T-helper 2 cell treated with Interferon-gamma antibody and Interleukin-4, amounts not matched to agents 100 ng/mL and 5 ng/mL, for 36 hours (primary cell): Measurements from ENCODE around the gene TBC1D1. TPM values are rescaled to one million over a fixed set of nuclear protein-coding genes. Genes with fewer than 3 reads are reported as not detected.

Source experiments
- intact Hi-C: fragments of 100-400 bp; cut with micrococcal nuclease; formaldehyde crosslinking; loops from one replicate; pipeline ENCODE4 v1.15.1; 2023
- total RNA-seq: library from RNA; stranded (reverse); gene quantifications from 2 replicates; pipeline ENCODE4 v1.2.3, GENCODE V29; 2022

TBC1D1 gene
- total RNA-seq, 1 donor from 2014 or later, result 53.6 TPM

GRCh38 chr4:38073596-38074234, 182.8 kb downstream of the TBC1D1 start:
- intact Hi-C loops, result no loop called here

GRCh38 chr4:38075370-38076152, 184.7 kb downstream of the TBC1D1 start:
- intact Hi-C loops, result loop anchor here (5.0 kb wide), 1 partner anchor 57 kb away; no protein-coding TSS in a partner anchor

GRCh38 chr4:38076153-38076669, 185.3 kb downstream of the TBC1D1 start:
- intact Hi-C loops, result loop anchor here (5.0 kb wide), 1 partner anchor 56 kb away; no protein-coding TSS in a partner anchor

GRCh38 chr4:38077791-38078489, 187.1 kb downstream of the TBC1D1 start:
- intact Hi-C loops, result loop anchor here (5.0 kb wide), 1 partner anchor 54 kb away; no protein-coding TSS in a partner anchor

- intact Hi-C loops, result loop anchor here (5.0 kb wide), 1 partner anchor 53 kb away; no protein-coding TSS in a partner anchor
Measured at GRCh38 chr4:38078590-38079421, 187.9 kb downstream of the TBC1D1 start.

GRCh38 chr4:38080061-38080974, 189.4 kb downstream of the TBC1D1 start:
- intact Hi-C loops, result no loop called here

GRCh38 chr4:38082021-38082420, 191.1 kb downstream of the TBC1D1 start:
- intact Hi-C loops, result no loop called here

- intact Hi-C loops, result no loop called here
Measured at GRCh38 chr4:38082424-38083385, 191.8 kb downstream of the TBC1D1 start.

GRCh38 chr4:38084877-38085711, 194.2 kb downstream of the TBC1D1 start:
- intact Hi-C loops, result no loop called here

- intact Hi-C loops, result no loop called here
Measured at GRCh38 chr4:38085751-38086150, 194.9 kb downstream of the TBC1D1 start.

GRCh38 chr4:38086151-38086848, 195.4 kb downstream of the TBC1D1 start:
- intact Hi-C loops, result no loop called here

- intact Hi-C loops, result no loop called here
Measured at GRCh38 chr4:38086849-38087226, 196.0 kb downstream of the TBC1D1 start.

GRCh38 chr4:38088321-38088720, 197.4 kb downstream of the TBC1D1 start:
- intact Hi-C loops, result no loop called here

GRCh38 chr4:38089961-38090360, 199.1 kb downstream of the TBC1D1 start:
- intact Hi-C loops, result no loop called here

- intact Hi-C loops, result no loop called here
Measured at GRCh38 chr4:38090455-38091246, 199.8 kb downstream of the TBC1D1 start.

- intact Hi-C loops, result no loop called here
Measured at GRCh38 chr4:38091636-38092035, 200.8 kb downstream of the TBC1D1 start.
